Stimulated activated CD4-positive, alpha-beta T cell treated with anti-CD3 and anti-CD28 coated beads, Interleukin-12 subunit alpha, Interleukin-12 subunit beta, amount 100 ng/mL, for 48 hours (primary cell): ENCODE data around the gene TNFRSF8.
"Not testable (repeated sequence)": the region's sequence is repeated elsewhere in the genome, so short reads cannot be mapped to it uniquely, and the experiment has no call there.

Experiments used
- DNase-seq, 3 donors: peaks; one replicate each; pipeline ENCODE4 v3.0.0-alpha.2; 2020; ENCODE audit warnings: low read depth in 2 of 3, low spot score in 1 of 3

The TNFRSF8 gene

GRCh38 chr1:12083766-12084165, 20.7 kb downstream of the TNFRSF8 start:
- DNase-seq, result no peak

- no peak for DNase-seq
Measured at GRCh38 chr1:12085643-12086260, 22.6 kb downstream of the TNFRSF8 start.

GRCh38 chr1:12087797-12088314, 24.8 kb downstream of the TNFRSF8 start:
- peak in 1 of 3 donors; percentile 40 for DNase-seq

- no peak for DNase-seq
Measured at GRCh38 chr1:12088607-12089006, 25.5 kb downstream of the TNFRSF8 start.

- DNase-seq, result no peak
Measured at GRCh38 chr1:12090326-12090725, 27.2 kb downstream of the TNFRSF8 start.

- no peak for DNase-seq
Measured at GRCh38 chr1:12091191-12091590, 28.1 kb downstream of the TNFRSF8 start.

GRCh38 chr1:12094180-12094579, 31.1 kb downstream of the TNFRSF8 start:
- no peak for DNase-seq

GRCh38 chr1:12095452-12096263, 32.6 kb downstream of the TNFRSF8 start:
- DNase-seq, result no peak

GRCh38 chr1:12096615-12097014, 33.5 kb downstream of the TNFRSF8 start:
- DNase-seq, result no peak

- no peak for DNase-seq
Measured at GRCh38 chr1:12097321-12097720, 34.2 kb downstream of the TNFRSF8 start.

GRCh38 chr1:12098786-12099185, 35.7 kb downstream of the TNFRSF8 start:
- no peak for DNase-seq

- DNase-seq, result no peak
Measured at GRCh38 chr1:12099610-12100009, 36.5 kb downstream of the TNFRSF8 start.

GRCh38 chr1:12100071-12100470, 37.0 kb downstream of the TNFRSF8 start:
- DNase-seq, result no peak

- DNase-seq, result not testable (repeated sequence)
Measured at GRCh38 chr1:12101120-12101519, 38.0 kb downstream of the TNFRSF8 start.

GRCh38 chr1:12102066-12102465, 39.0 kb downstream of the TNFRSF8 start:
- DNase-seq, result no peak

GRCh38 chr1:12104417-12104816, 41.3 kb downstream of the TNFRSF8 start:
- DNase-seq, result no peak

GRCh38 chr1:12106153-12106552, 43.0 kb downstream of the TNFRSF8 start:
- no peak for DNase-seq

GRCh38 chr1:12106861-12107260, 43.8 kb downstream of the TNFRSF8 start:
- not testable (repeated sequence) for DNase-seq

- no peak for DNase-seq
Measured at GRCh38 chr1:12107718-12108117, 44.6 kb downstream of the TNFRSF8 start.

- no peak for DNase-seq
Measured at GRCh38 chr1:12109901-12110300, 46.8 kb downstream of the TNFRSF8 start.

- DNase-seq, result no peak
Measured at GRCh38 chr1:12111741-12112140, 48.6 kb downstream of the TNFRSF8 start.

- DNase-seq, result no peak
Measured at GRCh38 chr1:12112711-12113161, 49.6 kb downstream of the TNFRSF8 start.
